Measurements from ENCODE around the gene NRP2. TPM values are rescaled to one million over a fixed set of nuclear protein-coding genes. Genes with fewer than 3 reads are reported as not detected.

Gene NRP2
- polyA plus RNA-seq, 1 donor, result 63.7 TPM

DNA sequence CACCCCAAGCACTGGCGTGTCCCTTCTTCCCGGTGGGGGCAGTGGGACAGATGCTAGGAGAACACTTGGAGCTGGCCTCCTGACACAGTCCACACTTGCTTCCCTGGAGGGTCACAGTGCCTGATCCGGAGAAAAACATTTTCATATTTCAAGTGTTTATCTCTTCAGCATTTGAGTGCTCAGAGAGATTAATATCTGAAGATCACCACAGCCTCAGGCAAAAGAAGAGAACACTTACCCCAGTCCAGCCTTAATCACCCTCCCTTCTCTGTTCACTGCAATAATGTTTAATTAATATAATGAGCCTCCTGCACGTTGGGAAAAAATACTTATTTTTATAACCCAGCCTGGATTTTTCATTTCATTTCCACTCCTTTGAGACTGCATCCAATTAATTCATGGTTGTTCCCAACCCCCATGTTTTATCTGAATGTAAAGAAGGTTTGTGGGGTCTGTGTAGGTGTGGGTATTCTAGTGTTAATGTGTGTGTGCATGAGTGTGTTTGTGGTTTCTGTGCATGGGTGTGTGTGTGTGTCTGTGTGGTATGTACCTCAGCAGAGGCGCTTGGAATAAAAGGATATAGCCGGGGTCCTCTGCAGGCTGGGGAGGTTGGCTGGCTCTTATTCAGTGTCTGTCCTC is 72.1 kb downstream of the NRP2 start:
- DNase-seq, result no peak

- DNase-seq, result no peak
Observed at GRCh38 chr2:205754924-205755321, 72.6 kb downstream of the NRP2 start.

DNA sequence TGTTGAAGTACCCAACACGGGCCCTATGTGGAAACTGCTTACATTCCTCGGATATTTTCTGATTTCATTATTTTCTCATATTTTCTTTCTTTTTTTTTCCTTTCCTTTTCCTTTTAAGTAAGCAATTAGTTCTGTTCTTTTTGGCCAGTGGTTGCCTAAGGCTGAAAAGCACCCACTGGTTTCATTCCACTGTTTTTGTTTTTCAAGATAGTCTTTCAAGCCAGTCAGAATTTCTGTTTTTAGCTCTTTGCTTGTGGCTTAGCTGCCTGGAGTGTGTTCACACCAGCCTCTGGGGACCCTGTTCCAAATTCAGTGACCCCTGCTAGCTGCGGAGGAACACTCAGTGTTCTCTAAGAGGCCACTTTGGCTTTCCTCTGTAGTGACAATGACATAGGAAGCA is 73.6 kb downstream of the NRP2 start:
- no peak for DNase-seq

DNA sequence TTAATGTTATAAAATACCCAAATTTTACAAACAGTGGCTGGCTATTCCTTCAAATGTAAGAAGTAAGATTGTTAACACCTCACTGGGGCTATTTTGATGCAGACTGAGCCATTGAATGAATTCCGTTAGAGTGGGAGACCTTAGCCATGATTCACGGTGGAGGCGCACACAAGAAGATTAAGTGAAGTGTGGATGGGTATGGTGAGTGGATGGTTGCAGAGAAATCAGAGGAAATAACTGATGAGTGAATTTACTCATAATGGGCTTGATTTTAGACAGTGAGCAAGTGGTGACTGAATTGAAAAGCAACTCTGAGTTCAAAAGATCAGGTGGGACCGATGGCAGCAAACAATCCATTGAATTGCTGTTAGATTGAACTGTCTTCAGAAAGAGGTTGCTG is 75.0 kb downstream of the NRP2 start:
- DNase-seq, result no peak

DNA sequence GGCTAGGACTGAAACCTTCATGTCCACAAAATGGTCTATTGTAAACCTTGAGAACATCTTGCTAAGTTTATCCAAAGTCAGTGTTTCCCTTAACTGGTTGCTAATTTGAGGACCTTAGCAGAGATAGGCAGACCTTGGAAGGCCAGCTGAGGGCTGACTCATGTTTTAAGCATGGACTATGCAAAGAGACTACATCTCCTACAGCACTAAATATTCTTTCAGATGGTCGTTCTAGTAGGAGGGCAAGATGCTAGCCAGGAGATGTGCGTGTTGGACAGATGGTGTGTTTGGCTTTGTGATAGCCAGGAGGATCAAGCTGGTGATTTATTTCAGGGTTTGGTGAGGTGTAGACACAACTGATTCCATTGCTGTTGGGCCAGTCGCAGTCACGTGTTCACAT is 75.8 kb downstream of the NRP2 start:
- no peak for DNase-seq

DNA sequence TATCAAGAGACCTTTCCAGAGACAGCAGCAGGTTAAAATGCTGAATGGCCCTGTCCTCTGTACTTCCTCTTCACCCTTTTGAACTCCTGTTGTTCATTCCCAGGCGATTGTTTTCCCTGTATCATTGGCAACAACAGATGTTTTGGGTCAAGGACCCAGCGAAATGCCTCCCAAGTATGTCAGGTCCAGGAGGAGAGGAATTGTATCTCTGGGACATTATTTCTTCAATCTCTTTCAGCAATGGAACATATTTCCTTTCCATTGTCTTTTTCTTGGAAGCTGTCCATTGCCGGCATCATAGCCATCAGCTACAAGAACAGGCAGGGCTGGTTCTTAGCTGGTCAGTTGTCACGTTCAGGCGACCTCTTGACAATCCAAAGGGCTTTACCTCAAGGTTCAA is 76.2 kb downstream of the NRP2 start:
- no peak for DNase-seq

DNA sequence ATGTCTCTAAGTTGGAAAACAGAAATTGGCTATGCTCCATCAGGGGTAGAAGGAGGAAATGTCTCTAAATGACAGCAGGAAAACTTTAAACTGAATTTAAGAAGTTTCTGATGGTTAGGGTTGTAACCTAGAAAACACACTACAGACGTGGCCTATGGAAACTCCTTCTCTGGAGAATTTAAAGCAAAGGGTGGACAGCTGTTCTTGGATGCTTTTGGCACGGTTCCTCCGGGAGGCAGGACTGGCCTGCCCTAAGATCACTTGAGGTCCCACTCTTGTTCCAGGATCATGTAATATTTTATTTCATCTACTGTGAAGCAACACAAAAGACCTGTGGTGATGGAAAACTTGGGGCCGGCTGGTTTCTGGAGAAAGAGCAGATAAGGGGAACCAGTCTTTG is 77.0 kb downstream of the NRP2 start:
- no peak for DNase-seq

DNA sequence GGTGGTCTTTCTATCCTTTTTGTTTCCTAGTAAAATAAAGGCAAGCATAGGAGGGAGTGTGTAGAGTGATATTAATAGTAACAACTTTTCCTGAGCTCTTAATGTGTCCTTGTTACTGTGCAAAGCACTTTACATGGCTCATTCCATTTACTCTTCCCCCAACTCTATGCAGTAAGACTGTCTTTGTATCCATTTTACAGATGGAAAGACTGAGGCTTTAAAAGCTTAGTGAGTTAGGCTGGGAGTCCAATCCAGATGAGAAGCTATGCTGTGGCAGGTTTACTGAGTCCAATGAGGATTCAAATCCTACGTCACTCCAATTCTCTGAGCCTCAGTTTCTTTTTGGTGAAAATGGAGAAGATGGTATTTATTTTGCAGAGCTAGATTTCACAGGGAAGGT is 77.4 kb downstream of the NRP2 start:
- DNase-seq, result no peak

GRCh38 chr2:205760157-205760556 is 77.9 kb downstream of the NRP2 start:
- no peak for DNase-seq

DNA sequence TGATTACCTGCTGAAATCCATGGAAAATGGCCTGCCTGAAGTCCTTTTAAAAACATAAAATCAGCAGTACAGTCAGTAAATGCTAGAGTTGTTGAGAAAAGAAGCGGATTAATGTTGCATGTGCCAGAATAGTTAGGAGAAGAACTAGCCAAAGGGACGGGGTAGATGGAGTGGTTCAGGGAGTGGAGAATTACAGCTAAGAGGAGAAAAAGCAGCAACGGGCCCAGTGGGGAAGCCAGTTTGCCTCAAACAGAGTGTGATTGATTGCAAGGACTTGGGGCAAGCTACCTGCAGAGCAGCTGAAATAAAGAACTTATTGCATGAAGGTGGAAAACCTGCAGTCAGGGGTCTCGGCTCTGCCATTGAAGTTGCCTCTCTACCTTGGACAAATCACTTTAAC is 79.1 kb downstream of the NRP2 start:
- DNase-seq, result no peak

GRCh38 chr2:205762881-205763280 is 80.6 kb downstream of the NRP2 start:
- DNase-seq, result no peak

DNA sequence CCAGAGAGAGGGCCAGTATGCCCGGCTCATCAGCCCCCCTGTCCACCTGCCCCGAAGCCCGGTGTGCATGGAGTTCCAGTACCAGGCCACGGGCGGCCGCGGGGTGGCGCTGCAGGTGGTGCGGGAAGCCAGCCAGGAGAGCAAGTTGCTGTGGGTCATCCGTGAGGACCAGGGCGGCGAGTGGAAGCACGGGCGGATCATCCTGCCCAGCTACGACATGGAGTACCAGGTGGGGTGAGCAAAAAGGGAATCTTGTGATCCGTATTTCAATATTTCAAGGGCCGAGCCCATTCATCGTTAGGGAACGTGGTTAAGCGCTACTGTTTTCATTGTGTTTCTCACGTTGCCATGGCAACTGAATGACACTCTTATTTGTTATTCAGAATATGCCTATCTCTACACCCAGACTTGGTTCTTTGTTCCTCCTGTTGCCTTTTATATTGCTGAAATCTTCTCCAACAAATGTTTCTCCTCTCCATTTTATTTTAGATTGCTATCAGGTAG is 81.5 kb downstream of the NRP2 start:
- no peak for DNase-seq

DNA sequence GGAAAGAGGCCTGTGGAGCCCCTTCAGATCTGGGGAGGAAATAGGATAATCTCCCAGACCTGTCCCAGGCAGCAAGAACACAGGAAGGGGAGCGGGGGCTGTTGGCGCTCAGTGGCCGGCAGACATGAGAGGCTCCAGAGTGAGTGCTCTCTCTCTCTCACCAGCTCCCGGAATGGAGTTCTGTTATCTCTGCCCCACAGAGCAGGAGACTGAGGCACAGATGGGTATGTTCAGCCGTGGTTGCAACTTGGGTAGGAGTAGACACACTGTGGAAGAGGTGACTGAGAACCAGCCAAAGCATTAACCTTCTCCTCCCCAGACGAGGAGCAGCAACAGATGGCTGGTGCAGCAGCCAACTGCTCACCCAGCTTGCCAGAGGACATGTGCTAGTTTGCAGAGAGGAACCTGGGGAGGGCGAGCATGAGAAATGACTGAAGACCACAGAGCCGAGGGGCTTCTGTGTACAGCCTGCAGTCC is 82.0 kb downstream of the NRP2 start:
- no peak for DNase-seq

DNA sequence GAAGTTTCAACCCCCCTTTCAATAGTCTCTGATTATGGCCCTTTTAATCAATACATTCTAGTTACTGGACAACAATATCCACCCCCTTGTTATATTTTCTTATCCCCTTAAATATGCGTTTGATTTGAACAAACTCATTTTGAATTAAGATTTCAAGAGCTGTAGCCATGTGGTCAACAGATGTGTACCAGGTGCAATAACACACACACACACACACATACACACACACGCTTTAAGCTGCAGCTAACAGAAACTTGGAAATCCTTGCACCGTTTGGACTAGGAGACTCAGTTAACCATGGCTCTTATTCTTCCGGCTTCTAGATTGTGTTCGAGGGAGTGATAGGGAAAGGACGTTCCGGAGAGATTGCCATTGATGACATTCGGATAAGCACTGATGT is 82.8 kb downstream of the NRP2 start:
- no peak for DNase-seq

GRCh38 chr2:205766779-205767359 is 84.6 kb downstream of the NRP2 start:
- peak; percentile 82 for DNase-seq

DNA sequence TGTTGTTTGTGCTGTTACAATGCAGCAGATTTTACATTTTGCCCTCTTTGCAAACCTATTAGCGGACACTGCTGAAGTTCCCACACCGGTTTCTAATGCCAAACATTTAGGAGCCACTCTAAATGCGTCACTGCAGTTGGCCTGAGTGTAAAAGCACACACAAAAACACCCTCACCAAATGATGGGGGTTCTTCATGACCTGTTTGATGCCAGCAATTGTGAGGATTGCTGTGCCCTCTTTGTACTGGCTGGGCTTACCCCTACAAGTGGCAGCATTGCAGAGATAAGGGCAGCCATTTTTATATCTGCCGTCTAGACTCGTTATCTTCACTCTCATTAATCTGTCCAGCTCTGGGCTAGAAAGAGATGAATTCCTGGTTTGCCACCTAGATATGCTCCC is 85.3 kb downstream of the NRP2 start:
- no peak for DNase-seq

- no peak for DNase-seq
Observed at GRCh38 chr2:205768341-205768740, 86.0 kb downstream of the NRP2 start.

GRCh38 chr2:205768815-205769494 is 86.7 kb downstream of the NRP2 start:
- DNase-seq, result no peak

DNA sequence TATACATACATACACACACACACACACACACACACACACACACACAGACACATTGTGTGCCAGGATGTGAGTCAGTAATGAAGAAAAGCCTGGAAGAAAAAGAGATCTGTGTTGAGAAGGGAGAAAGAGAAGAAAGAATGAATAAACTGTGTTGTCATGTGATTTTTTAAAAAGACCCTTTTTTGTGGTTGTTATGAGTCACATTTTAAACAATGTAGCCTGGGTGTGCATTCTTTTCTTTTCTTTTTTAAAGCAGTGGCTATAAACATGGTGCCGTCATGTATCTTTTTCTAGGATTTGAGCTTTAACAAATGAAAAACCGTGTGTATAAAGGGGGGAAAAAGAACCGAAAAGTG is 87.2 kb downstream of the NRP2 start:
- no peak for DNase-seq

DNA sequence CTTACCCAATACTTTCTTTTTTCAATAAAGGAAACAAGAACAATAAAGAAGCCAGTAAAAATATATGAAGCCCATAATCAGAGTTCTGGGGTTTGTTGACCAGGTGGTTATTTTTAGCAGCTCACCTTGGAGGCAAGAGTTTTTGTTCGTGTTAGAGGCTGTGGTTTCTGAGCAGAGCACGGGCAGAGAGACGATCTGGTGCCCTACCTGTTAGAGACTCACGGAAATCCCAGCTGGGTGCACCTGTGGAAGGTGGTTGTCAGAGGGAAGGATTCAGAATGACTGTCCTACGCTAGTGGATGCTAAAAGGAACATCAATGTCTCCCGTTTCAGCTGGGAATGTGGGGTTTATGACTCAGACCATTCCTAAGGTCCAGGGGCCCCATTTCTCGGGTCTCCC is 87.6 kb downstream of the NRP2 start:
- no peak for DNase-seq

DNA sequence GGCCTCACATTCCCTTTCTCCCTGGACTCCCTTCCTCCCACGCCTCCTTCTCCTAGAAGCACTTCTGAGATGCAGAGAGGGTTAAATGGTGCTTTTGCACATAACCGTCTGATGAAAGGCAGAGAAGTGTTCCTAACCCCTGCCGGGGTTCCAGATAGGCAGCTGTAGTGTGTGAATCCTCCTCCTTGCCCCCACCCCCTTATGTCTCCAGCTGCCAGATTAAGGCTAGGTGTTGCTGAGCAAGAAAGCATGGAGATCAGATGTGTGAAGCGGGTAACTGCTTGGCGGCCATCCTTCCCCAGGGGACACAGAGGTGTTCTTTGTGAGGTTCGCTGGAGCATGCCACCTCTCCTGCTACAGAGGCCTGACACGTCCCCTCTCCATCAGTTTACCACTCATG is 88.3 kb downstream of the NRP2 start:
- no peak for DNase-seq

DNA sequence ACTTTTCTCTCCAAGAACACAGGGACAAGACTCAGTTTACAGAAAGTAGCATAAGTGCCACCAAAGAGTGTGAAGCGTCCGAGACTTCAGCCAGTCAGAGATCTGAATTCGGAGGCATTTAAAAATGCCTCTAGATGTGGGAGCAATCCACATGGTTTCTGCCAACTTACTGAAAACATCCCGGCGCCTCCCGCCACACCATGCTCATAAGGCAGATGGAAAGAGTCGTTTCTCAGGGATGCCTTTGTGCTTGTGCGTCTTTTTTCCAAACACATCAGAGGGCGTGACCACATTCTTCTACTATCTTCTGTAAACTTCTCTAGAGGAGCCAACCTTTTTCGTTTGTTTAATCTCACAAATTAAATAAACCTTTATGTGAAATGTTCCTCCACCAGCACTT is 88.7 kb downstream of the NRP2 start:
- no peak for DNase-seq

DNA sequence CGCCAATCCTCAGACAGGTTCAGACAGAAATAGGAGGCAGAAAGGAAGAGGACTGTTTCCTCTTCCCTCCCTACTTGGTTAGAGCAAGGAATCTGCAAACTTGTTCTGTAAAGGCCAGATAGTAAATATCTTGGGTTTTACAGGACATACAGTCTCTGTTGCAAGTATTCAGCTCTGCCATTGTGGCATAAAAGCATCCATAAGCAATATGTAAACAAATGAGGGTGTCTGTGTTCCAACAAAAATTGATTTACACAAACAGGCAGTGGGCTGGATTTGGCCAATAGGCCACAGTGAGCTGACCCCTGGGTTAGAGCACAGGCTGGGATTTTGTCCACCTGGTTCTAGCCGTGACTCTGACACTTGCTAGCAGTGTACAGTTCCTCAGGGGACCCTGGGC is 89.4 kb downstream of the NRP2 start:
- no peak for DNase-seq

- no peak for DNase-seq
Observed at GRCh38 chr2:205772983-205773382, 90.7 kb downstream of the NRP2 start.
